ENCODE data around the gene IGFBPL1.

The IGFBPL1 gene

GRCh38 chr9:38376021-38376670 lies 48.1 kb downstream of the IGFBPL1 start:
- DNase-seq = no peak

- DNase-seq = no peak
Observed at GRCh38 chr9:38375572-38375963, 48.7 kb downstream of the IGFBPL1 start.

- DNase-seq = no peak
Observed at GRCh38 chr9:38374847-38375571, 49.2 kb downstream of the IGFBPL1 start.

GRCh38 chr9:38373679-38374078 lies 50.6 kb downstream of the IGFBPL1 start:
- no peak for DNase-seq

- no peak for DNase-seq
Observed at GRCh38 chr9:38372762-38373619, 51.3 kb downstream of the IGFBPL1 start.

- DNase-seq = peak; percentile 71
Observed at GRCh38 chr9:38371495-38371894, 52.8 kb downstream of the IGFBPL1 start.

- no peak for DNase-seq
Observed at GRCh38 chr9:38370176-38370575, 54.1 kb downstream of the IGFBPL1 start.

GRCh38 chr9:38368731-38369130 lies 55.5 kb downstream of the IGFBPL1 start:
- no peak for DNase-seq

- DNase-seq = no peak
Observed at GRCh38 chr9:38367898-38368297, 56.4 kb downstream of the IGFBPL1 start.

- no peak for DNase-seq
Observed at GRCh38 chr9:38363589-38363925, 60.7 kb downstream of the IGFBPL1 start.

GRCh38 chr9:38362852-38363588 lies 61.2 kb downstream of the IGFBPL1 start:
- peak; percentile 75 for DNase-seq

- DNase-seq = no peak
Observed at GRCh38 chr9:38361473-38361850, 62.8 kb downstream of the IGFBPL1 start.

- no peak for DNase-seq
Observed at GRCh38 chr9:38360839-38361472, 63.3 kb downstream of the IGFBPL1 start.

GRCh38 chr9:38359689-38360385 lies 64.4 kb downstream of the IGFBPL1 start:
- no peak for DNase-seq

GRCh38 chr9:38359297-38359653 lies 65.0 kb downstream of the IGFBPL1 start:
- DNase-seq = no peak

- no peak for DNase-seq
Observed at GRCh38 chr9:38358390-38359296, 65.6 kb downstream of the IGFBPL1 start.

- DNase-seq = no peak
Observed at GRCh38 chr9:38357350-38358114, 66.7 kb downstream of the IGFBPL1 start.

GRCh38 chr9:38356851-38357250 lies 67.4 kb downstream of the IGFBPL1 start:
- DNase-seq = no peak

All from NCI-H1092 (cell line).